ENCODE results near the gene NFYA.
"Not testable (repeated sequence)": the region's sequence is repeated elsewhere in the genome, so short reads cannot be mapped to it uniquely, and the experiment has no call there.

The NFYA gene

GRCh38 chr6:41073968-41074691 is 1.4 kb downstream of the NFYA start:
- DNase-seq: no peak

DNA sequence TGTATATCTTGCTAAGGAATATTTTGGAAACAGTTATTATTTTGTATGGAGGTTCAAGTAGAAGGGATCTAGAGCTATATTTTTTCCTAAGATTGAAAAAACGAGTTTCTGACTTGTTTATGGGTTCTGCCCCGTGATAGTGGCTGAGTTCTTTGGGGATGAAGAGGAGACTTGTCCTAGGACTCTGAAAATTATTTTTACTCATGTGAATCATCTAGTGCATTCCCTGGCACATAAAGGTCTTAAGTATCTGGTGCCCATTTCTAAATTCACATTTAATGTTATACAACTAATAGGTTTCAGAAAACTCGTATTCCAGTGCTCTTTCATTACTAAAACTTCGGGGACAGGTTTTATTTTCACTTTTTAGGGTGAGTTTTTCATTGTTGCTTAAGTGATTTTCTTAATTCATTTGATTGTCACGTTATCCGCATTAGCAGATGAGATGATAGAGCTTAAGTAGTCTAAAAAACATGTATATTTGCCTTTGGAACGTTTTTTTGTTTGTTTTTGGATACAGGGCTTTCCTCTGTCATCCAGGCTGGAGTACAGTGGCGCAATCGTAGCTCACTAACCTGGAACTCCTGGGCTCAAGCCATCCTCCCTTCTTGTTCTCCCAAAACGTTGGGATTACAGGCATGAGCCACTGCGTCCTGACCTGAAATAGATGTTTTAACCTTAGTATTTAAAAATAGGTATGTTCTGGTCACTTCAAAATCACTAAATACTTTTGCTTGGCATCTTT is 2.1 kb downstream of the NFYA start:
- no peak for DNase-seq

GRCh38 chr6:41075651-41076626 is 3.2 kb downstream of the NFYA start:
- DNase-seq: no peak

GRCh38 chr6:41077536-41077935 is 4.8 kb downstream of the NFYA start:
- DNase-seq: no peak

DNA sequence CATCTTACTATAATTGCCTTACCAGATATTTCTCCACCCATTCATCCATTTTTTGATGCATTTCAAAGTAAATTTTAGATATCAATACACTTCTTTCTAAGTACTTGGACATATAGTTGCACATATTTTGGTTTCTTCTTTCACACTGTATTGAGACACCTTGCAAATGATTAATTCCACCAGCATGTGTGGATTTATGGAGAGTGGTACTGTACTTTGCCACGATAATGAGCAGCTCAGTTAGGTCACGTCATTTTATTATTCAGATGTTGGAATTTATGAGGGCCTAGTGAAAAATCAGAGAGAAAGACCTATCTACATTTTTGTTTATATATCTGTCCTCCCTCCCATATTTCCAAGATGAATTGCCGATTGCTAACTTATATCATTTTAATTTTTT is 5.3 kb downstream of the NFYA start:
- DNase-seq: no peak

DNA sequence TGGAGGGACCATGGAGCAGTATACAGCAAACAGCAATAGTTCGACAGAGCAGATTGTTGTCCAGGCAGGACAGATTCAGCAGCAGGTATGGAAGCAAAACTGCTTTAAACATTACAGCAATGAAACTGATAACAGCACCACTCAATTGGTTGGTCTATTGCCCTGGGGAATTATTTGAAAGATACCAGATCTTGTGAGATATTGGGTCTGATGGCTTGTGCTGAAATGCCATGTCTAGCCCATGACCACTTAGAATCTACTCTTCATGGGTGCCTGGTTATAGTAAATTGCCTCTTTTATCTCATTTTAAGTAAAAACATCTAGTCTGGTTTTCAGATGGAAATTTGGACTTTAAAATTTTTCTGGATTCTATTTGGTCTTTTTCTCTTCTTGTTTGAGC is 6.3 kb downstream of the NFYA start:
- DNase-seq: no peak

DNA sequence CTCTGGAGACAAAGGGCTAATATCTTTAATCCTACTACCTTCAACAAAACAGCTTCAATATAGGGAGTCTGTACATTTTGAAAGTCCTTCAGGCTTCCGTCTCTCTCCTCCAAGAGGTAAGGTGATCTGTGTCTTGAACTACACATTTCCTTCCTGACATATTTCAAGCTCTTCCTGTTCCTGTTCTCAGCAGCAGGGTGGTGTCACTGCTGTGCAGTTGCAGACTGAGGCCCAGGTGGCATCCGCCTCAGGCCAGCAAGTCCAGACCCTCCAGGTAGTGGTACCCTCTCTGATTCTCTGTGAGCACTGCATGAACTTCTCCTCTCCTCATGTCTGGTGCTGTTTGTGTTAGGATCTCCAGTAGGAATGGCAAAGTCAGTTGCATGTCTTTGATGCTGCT is 7.8 kb downstream of the NFYA start:
- peak; percentile 4 for DNase-seq

DNA sequence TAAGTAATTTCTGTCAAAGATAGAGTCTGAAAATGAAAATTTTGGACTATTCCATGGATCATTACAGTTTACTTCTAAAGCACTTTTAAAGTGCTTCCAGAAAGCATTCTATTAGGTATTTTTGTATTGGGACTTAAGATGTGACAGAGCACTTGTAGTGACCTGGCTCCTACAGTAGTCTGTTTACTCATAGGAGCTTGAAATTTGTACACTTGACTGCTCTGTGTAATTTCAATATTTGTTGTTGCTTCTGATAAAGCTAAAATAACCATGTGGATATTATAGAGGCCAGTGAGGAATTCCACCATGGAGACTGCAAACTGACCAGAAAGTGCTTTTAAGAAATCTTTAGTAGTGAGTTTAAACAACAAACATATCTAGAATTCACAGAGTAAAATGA is 10.3 kb downstream of the NFYA start:
- DNase-seq: no peak

GRCh38 chr6:41085182-41085581 is 12.4 kb downstream of the NFYA start:
- DNase-seq: no peak

GRCh38 chr6:41088451-41088850 is 15.7 kb downstream of the NFYA start:
- DNase-seq: no peak

DNA sequence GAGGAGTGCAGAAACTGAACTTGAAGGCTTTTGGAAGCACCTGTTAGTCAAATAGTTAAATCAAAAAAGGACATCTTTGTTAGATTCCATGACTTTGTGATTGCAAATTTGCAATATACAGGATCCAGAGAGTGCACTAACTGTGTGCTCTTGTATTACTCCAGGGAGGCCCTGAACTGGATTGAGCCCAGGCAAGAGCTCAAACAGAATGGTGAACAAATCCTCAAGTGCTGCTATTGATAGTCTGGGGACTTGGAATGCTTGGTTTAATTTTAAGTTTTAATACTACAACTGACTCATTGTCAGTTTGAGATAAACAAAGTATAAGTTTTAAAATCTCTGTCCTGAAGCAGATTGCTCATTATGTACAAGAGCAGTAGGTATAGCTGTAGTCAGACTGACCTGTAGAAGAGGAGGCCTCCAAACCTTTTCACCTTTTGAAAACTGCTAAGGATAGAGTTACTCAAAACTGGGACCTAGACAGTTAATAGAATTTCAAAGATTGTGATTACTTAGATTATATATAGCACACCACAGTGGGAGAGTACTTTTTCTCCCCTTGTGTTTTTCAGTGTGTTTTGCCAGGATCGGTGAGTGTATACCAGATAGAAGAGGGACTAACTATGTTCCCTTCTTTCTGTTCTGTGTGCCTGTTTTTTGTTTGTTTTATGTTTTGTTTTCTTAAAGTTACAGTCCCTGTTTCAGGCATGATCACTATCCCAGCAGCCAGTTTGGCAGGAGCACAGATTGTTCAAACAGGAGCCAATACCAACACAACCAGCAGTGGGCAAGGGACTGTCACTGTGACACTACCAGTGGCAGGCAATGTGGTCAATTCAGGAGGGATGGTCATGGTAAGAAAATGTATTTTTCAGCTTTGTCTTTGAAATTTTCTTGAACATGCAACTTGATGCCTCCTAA is 18.3 kb downstream of the NFYA start:
- no peak for DNase-seq

GRCh38 chr6:41092421-41093140 is 19.8 kb downstream of the NFYA start:
- DNase-seq: no peak

DNA sequence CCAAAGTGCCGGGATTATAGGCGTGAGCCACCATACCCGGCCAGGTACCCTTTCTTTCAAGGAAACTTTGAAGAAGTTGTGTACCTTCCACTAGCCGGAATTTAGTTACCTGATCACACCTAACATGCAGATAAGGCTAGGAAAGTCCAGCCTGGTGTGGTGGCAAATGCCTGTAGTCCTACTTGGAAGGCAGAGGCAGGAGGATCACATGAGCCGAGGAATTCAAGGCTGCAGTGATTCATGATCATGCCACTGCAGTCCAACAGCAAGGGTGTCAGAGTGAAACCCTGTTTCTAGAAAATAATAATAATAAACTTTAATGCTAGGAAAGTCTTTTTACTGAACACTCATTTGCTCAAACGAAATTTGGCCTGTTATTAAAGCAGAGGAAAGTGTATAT is 21.0 kb downstream of the NFYA start:
- no peak for DNase-seq

DNA sequence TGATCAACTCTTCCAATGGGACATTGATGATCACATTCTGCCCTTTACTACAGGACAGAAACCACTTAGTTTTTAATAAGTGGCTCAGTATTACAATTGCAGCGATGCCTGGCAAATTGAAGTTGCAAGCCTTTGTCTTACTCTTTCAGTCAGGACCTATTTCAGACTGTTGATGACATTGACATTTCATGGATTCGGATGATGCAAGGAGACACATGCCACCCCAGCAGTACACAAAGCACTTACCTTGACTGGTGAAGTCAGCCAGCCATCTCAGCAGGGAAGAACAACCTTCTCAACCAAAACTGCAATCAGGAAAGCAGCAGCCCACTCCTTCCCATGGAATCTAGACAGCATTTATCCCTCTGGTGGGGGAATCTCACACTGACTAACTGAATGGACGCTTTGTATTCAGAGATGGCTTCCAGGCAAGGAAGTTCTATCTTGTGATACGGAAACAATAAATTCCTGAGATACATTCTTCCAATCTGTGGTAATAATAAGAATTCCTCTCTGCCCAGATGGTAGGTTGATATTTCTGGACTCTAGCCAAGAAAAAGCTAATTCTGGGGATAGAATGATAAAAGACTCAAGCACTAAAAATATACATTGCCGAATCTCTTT is 24.8 kb downstream of the NFYA start:
- no peak for DNase-seq

- no peak for DNase-seq
Observed at GRCh38 chr6:41098366-41098765, 25.6 kb downstream of the NFYA start.

DNA sequence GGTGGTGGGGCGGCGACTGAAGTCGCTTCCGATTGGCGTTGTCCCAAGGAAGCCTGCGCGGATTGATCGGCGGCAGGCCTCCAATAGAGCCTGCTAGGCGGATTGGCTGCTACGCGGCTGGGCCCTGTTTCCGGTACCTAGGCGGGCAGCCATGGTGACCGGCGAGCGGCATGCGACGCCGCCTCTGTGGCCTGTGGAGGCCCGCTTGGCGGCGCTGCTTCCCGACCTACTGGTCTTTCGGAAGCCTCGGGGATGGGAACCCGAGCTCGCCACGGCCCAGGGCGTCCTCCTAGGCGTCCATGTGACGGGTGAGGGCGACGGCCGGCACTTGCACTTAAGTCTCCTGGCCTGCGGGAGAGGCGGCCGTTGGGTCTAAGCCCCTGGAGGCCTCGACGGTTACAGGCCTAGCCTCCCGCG is 28.1 kb downstream of the NFYA start:
- no peak for DNase-seq

DNA sequence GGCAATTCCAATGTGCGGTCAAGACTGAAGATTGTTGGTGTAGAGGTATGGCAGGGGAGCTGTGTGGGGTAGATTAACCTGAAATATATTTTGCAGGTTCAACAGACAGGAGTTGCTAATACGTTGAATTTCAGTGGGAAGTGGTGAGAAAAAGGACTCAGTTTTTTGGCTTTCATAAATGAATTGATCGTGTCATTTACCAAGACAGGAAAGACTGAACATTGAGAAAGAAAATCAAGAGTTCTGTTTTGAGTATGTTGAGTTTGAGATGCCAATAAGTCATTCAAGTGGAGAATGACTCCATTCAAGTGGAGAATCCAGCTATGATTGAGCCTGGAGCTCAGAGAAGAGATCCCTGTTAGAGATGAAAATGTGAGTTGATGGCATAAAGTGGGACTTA is 31.1 kb downstream of the NFYA start:
- DNase-seq: no peak

GRCh38 chr6:41111017-41111416 is 38.2 kb downstream of the NFYA start:
- DNase-seq: no peak

DNA sequence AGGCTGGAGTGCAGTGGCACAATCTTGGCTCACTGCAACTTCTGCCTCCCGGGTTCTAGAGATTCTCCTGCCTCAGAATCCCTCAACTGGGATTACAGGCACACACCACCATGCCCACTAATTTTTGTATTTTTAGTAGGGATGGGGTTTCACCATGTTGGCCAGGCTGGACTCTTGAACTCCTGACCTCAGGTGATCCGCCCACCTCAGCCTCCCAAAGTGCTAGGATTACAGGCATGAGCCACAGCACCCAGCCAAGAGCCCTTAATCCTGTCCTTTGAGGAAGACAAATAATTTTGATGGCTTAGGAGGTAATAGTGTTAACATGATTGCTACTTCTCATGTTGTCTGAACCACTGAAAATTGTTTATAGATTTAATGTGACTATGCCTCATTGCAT is 42.3 kb downstream of the NFYA start:
- DNase-seq: not testable (repeated sequence)

DNA sequence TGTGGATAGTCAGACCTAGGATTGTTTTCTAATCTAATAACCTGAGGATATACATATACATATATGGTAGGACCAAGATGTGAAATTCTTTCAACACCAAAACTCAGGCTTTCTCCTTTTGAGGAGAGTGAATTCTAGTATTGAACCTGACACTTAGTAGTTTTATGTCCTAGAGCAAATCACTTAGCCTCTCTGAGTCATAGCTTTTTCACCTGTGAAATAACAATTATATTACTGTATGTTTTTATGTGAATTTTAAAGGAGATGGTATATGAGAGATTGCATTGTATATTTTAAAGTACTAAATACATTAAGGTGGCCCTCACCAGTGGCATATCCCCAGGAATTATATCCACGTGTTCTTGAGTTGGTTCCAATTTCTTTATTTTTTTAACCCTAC is 46.7 kb downstream of the NFYA start:
- DNase-seq: no peak

DNA sequence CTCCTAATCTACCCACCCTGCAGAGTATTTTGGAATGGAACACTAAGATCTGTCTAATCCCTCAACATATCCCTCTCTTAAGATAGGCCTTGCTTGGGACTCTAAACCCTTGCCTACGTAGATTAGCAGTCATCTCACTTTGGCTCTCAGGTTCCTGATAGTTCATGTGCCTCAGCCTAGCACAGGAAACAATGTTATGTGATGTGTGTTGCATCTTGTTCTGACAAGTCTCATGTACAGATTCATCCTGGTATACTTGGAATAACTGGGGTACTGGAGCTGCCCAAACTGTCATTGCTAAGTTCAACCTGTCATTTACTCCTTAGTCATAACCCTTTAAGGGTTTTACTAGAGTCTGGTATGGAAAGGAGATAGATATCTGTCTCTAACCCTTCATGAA is 47.3 kb downstream of the NFYA start:
- DNase-seq: no peak
